Daoy (cell line): Measurements from ENCODE around the gene RALGPS1. TPM values are rescaled to one million over a fixed set of nuclear protein-coding genes. Genes with fewer than 3 reads are reported as not detected.
"Not testable (repeated sequence)": the region's sequence is repeated elsewhere in the genome, so short reads cannot be mapped to it uniquely, and the experiment has no call there.

ENCODE experiments used
- DNase-seq: peaks from one replicate; pipeline ENCODE4 v3.0.0-alpha.2; 2015; ENCODE audit warnings: low read depth
- total RNA-seq: library from RNA; depleted of rRNA; stranded (reverse); fragments of >200 nt; shearing (Covaris generic); gene quantifications from 2 replicates; pipeline ENCODE4 v1.2.3, GENCODE V29; 2014

The RALGPS1 gene
- total RNA-seq, 1 experiment from 2014 or later = 4.9 TPM

- no peak for DNase-seq
Measured at GRCh38 chr9:127136880-127137639, 222.5 kb downstream of the RALGPS1 start.

DNA sequence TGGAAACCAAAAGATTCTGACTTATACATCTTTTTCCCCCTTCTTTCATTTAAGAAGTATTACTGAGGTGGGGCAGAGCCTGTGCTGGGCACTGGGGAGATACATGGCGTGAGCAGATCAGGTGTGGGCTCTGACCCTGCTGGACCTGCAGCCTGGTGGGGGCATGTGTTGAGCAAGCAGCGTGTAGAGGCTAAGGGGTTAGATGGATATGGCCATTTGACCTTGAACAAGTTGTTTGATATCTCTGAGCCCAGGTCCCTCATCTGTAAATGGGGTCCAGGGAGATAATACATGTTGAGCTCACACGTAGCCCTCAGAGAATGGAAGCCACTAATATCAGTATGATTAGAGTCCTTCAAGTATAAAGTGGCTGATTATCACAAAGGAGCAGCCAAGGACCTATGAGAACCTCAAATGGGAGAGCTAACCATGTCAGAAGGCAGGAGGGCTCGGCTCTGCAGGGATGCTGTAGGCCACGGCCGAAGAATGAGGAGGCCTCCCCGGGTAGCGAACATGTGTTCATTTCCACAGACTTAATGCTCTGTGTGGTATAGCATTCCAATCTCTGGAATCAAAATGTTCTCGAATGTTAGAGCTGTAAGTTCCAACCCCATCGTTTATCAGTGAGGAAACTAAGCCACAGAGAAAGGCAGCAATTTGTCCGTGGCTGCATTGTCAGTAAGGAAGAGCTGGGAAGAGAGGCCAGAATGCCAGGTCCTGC, 223.2 kb downstream of the RALGPS1 start:
- DNase-seq = no peak

GRCh38 chr9:127138444-127138843, 223.9 kb downstream of the RALGPS1 start:
- no peak for DNase-seq

DNA sequence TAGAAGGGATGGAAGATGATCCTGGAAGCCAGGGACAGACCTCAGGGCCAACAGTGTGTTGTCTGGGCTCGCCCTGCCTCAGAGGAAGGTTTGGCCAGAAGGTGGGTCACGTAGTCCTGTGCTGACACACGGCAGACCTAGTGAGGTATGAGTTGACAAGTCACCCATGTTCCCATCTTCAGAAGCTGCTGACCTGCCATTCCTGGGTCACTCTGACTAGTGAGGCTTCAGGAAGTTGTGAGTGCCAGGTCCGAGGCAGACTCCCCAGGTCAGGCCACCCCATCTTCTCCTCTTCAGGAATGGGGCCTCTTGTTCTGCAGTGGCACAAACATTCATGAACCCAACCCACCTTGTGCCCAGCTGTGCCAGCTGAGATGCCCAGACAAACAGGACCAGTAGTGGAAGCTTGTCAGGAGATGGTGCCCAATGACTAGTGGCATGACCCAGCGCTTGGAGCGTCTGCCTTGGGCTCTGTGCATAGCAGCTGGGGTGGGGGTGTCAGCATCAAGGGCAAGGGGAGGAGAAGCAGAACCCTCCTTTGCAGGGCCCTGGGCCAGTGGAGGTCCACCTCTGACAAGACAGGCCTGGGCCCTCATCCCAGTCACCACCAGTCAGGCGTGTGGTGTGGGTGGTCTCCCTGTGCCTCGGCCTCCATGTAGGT, 224.6 kb downstream of the RALGPS1 start:
- DNase-seq = no peak

DNA sequence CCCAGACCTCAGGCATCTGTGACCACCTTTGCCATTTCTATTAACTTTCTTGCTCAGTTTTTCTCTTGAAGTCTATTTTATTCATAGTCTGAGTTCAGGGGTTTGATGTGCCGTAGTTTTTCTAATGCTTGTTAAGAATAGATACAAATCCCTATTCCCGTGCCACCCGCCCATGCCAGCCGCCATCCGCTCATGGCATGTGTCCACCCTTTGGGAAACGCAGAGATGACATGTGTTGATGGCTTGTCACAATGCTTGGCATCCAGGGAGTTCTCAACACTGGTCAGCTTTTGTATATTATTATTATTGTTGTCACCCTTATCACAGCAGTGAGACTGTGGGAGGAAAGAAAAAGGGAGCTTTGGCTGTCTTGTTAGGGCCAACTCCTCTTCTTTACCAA, 225.2 kb downstream of the RALGPS1 start:
- no peak for DNase-seq

DNA sequence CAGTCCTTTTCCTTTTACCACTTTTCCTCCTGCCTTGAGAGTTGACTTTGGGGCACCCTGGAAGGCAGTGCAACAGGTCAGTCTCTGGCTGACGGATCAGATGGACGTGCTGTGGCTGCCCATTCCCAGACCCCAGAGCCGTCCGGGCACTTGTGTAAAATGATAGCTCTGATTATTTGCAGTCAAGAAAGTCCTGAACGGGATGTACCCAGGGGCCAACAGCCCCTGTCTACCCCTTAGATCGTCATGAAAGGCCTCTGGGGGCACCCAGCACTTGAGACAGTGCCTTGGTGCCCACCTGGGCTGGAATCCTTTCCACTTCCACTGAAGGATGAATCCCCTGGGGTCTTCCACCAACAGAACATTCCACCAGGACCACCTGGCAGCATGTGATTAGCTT, 225.6 kb downstream of the RALGPS1 start:
- no peak for DNase-seq

DNA sequence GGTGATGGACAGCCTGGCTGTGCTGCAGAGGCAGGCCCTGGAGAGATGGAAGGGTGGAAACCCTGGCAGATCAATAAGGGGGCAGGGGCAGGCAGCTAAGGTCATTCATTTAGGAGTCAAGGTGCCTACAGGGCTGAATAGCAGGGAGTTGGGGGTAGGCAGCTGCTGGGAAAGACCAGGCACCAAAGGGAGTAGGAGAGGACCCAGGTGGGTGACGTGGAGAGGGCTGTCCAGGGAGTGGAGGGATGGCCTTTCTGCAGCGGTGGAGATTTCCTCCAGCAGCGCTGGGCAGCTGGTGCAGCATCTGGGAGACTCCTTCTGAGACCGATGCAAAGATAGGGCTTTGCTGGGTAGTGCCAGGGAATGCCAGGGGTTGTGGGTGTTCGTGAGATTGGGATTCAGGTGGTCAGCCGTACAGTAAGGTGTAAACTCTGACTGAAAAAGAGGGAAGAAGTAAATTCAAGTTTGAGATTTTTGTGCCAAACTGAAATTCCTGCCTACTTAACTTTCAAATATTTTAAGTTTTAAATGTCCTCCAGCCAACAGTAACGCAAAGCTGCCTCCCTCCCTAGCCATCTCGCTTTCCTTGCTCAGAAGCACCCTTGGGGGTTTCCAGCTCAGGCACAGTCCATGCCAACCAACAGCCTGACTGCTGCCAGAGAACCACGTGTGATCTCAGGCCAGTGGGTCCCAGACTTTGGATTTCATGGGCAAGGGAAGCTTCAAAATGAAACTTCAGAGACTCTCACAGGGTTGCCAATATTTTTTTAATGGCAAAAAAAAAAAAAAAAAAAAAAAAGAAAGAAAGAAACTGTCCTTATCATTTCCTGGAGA, 226.5 kb downstream of the RALGPS1 start:
- DNase-seq = no peak

GRCh38 chr9:127142291-127142690, 227.7 kb downstream of the RALGPS1 start:
- no peak for DNase-seq

- no peak for DNase-seq
Measured at GRCh38 chr9:127142931-127143464, 228.4 kb downstream of the RALGPS1 start.

DNA sequence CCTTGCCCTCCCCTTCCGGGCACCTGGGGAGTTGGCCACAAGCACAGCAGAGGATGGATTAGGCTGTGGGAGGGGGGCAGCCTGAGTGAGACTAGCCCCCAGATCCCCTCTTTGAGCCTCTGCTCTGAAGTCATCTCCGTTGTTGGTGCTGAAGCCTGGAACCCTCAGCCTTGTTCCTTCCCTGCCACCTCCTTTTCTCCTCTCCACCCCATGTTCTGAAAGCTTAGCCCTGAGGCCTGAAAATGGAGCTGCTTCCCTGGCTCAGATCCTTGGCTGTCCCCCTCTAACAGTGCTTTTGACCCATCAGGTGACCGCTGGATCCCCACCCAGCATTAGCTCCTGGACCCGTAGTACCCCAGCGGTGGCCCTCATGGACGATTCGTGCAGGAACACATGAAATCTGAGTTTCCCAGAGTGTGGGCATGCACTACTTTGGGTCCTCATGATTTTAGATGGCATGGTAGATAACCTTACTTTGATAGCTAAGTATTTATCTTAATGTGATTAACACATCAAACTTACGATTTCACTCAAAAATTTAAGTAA, 229.4 kb downstream of the RALGPS1 start:
- no peak for DNase-seq

GRCh38 chr9:127144670-127145445, 230.3 kb downstream of the RALGPS1 start:
- no peak for DNase-seq

- DNase-seq = not testable (repeated sequence)
Measured at GRCh38 chr9:127146841-127147240, 232.3 kb downstream of the RALGPS1 start.

- no peak for DNase-seq
Measured at GRCh38 chr9:127147251-127147650, 232.7 kb downstream of the RALGPS1 start.

GRCh38 chr9:127148014-127148413, 233.4 kb downstream of the RALGPS1 start:
- DNase-seq = no peak

DNA sequence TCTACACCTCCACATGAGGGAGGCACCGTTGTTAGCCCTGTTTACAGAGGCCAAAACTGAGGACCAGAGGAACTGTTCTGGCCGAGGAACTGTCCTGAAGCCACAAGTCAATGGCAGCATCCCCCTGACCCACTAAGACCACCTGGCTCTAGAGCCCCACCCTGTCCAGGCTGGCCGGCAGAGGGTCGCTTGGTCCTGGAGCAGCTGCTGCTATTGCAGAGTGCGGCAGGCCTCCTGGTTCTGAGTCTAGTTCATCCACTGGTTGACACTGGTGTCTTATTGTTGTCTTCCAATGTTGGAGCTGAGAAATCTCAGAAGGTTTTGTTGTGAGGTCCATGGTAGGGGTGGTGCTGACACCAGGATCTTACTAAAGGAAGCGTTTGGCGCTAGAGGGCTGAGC, 234.4 kb downstream of the RALGPS1 start:
- DNase-seq = no peak

DNA sequence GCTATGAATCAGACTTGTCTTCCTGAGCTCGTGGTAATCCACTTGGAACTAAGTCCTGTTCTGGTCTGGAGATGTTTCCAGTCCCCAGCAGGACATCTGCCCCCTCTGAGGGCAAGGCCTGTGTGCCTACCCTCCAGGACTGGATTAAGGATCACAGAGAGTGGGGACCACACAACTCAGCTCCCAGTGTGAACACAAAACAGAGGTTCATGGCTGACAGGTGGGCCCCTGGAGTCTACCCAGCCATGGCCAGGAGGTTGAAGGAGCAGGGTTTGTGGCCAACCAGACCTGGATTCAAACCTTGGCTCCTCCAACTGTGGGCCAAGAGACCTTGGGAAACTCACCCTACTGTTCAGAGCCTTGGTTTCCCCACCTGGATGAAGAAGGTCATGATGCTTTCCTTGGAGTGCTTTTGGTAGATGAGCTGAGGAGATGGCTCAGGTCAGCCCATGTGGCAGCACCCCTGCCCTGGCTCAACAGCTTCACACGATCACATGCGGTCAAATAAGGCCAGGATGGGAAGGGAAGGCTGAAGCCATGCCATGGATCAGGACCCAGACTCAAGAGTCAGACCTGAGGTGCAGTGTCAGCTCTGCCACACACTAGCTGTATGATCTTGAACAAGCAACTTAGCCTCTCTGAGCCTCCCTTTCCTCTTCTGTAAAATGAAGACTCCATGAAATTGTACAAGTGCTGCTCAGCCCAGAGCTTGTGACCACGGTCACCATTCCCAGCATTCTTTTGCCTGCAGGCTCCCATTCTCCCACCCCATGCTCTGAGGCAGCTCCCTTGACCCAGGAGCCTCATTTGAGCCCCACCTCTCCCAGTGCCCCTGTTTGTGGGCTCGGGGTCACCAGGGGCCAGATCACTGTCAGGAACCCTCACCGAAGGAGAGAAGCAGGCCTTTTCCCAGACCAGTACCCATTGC, 235.1 kb downstream of the RALGPS1 start:
- DNase-seq = no peak

GRCh38 chr9:127153501-127153900, 238.9 kb downstream of the RALGPS1 start:
- DNase-seq = no peak

GRCh38 chr9:127154003-127154389, 239.4 kb downstream of the RALGPS1 start:
- no peak for DNase-seq
